Astrocyte of the cerebellum (primary cell): ENCODE results near the gene SCAI.

Source experiments
- DNase-seq: peaks from one replicate; pipeline ENCODE4 v3.0.0-alpha.2; 2011; ENCODE audit warnings: low read depth
- H3K4me3 ChIP-seq: 2 replicates; pipeline ENCODE4 v1.5.1; 2011; ENCODE audit warnings: mild to moderate bottlenecking, low read depth, low read length, moderate library complexity
- in situ Hi-C: cut with HindIII; loops from 2 replicates; pipeline ENCODE4 v1.10.0; 2017; ENCODE audit warnings: low sequenced_read_pairs
- TF ChIP-seq, protein P1 (sequence below): IDR thresholded peaks from 2 replicates; pipeline ENCODE4 v1.5.1; 2012; ENCODE audit warnings: low read length, low read depth, moderate library complexity, mild to moderate bottlenecking; ENCODE audit errors: missing control alignments

SCAI gene

DNA sequence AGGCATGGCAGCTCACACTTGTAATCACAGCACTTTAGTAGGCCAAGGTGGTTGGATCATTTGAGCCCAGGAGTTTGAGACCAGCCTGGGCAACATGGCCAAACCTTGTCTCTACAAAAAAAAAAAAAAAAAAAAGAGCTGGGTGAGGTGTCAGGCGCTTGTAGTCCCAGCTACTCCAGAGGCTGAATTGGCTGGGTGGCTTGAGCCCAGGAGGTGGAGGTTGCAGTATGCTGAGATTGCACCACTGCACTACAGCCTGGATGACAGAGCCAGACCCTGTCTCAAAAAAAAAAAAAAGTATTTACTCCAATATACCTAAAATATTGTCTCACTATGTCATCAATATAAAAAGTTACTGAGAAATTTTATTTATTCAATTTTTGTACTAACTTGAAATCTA, 2.8 kb downstream of the SCAI start:
- in situ Hi-C loops: no loop called here
- no peak for DNase-seq
- H3K4me3 ChIP-seq: no peak overlapping the region
- TF ChIP-seq, protein P1, sequence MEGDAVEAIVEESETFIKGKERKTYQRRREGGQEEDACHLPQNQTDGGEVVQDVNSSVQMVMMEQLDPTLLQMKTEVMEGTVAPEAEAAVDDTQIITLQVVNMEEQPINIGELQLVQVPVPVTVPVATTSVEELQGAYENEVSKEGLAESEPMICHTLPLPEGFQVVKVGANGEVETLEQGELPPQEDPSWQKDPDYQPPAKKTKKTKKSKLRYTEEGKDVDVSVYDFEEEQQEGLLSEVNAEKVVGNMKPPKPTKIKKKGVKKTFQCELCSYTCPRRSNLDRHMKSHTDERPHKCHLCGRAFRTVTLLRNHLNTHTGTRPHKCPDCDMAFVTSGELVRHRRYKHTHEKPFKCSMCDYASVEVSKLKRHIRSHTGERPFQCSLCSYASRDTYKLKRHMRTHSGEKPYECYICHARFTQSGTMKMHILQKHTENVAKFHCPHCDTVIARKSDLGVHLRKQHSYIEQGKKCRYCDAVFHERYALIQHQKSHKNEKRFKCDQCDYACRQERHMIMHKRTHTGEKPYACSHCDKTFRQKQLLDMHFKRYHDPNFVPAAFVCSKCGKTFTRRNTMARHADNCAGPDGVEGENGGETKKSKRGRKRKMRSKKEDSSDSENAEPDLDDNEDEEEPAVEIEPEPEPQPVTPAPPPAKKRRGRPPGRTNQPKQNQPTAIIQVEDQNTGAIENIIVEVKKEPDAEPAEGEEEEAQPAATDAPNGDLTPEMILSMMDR: no peak

DNA sequence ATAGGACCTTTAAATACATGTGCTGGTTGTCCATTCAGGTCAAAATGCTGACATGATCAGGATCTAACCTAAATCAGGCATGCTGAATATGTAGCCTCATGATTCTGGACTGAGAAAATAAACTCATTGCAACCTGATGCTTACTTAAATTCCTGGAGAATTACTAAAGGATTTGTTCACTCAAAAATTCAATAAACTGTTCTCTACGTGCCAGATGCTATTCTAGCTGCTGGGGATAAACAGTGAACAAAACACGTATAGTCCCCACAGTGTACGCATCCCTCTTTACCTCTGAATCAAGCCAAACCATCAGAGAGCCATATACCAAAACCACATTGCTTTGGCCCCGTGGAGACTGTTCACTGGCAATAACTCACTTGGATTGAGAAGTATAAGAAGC, 6.1 kb downstream of the SCAI start:
- in situ Hi-C loops: no loop called here
- TF ChIP-seq, protein P1: no peak
- H3K4me3 ChIP-seq: no peak overlapping the region
- peak; percentile 86 for DNase-seq

DNA sequence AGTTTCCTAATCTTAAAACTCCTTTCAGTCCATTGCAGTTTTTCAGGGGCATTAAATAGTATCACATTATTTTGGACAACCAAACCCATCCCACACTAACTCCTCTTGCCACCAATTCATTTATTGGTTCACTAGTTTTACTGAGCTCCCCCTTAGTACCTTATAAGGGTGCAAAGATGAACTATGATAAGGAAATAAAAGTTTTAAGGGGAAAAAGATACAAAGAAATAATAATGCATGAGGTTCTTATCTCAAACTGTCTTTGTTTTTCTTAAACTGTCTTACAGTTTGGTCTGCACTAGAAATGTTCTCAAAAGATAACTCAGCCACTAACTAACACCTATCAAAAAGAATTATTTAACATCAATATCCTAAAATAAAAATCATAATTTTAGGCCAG, 8.4 kb downstream of the SCAI start:
- no peak for DNase-seq
- no peak overlapping the region for H3K4me3 ChIP-seq
- in situ Hi-C loops: no loop called here
- TF ChIP-seq, protein P1: no peak

DNA sequence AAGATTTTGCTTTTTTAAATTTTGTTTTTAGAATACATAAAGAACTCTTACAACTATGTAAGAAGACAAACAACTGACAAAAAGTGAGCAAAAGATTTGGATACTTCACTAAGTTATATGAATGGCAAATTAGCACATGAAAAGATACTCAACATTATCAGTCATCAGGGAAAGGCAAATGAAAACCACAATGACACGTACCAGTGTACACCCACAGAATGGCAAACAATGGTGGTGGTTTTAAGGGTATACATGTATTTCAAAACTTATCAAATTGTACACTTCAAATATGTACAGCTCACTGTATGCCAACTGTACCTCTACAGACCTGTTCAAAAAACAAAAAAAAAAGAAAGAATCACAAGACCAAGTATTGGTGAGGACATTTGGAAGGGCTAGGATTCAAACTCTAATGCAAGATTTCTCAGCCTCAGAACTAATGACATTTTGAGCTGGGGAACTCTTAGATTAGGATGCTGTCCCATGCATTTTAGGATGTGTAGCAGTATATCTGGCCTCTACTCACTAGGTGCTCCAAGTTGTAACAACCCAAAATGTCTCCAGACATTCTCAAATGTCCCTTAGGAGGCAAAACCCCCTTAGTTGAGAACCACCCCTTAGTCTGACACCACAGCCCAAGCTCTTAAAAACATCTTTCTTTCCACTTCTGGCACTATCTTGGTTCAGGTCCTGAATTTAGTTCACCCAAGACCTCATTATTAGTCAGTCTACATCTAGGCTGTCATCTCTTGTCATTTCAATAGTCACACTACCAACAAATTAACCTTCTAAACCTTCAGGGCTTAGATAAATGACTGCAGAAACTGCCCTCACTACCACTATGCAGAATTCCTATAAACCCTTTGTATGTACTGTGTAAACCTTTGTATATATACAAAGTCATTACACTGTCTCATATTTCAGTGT, 9.7 kb downstream of the SCAI start:
- no peak overlapping the region for H3K4me3 ChIP-seq
- TF ChIP-seq, protein P1: no peak
- in situ Hi-C loops: no loop called here
- DNase-seq: no peak

DNA sequence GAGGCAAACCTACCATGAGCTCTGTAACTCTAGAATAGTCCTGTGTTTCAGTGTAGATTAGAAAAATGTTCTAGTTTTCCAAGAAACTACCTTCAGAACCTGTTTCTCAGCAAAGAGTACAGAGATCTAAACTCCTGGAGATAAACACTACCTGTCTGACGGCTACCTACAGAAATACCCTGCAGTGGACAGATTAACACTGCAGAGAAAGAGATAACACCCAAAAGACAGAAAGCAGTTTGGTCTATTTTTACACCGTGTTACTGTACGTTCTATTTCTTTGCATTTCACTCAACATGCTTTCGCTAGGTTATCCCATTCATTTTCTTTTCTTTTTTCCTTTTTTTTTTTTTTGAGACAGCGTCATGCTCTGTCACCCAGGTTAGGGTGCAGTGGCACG, 11.6 kb downstream of the SCAI start:
- TF ChIP-seq, protein P1: no peak
- H3K4me3 ChIP-seq: no peak overlapping the region
- DNase-seq: no peak
- in situ Hi-C loops: no loop called here

DNA sequence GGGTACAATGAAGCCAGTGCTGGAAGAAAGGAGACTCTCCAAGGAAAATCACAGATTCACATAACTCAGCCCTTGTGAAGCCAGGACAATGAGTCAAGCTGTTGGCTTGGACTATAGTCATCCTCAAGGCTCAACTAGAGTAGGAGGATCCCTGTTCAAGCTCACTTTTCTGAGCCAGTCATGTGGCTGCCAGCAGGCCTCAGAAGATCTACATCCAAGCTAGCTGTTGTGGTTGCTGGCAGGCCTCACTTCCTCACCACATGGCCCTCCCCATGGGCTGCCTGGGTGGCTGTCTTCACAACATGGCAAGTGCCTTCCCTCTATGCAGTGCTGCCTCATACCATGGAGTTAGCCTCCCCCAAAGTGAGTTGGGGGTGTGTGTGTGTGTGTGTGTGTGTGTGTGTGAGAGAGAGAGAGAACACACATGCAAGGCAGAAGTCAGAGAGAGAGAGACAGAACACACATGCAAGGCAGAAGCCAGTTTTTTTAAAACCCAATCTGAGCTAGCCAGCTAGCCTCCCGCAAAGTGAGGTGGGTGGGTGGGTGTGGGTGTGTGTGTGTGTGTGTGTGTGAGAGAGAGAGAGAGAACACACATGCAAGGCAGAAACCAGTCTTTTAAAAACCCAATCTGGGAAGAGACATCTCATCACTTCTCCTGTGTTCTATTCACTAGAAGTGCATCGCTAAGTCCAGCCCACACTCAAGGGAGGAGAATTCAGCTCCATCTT, 17.1 kb downstream of the SCAI start:
- TF ChIP-seq, protein P1: no peak
- H3K4me3 ChIP-seq: no peak overlapping the region
- in situ Hi-C loops: no loop called here
- peak; percentile 99 for DNase-seq
